IMR-90 (cell line): Measurements from ENCODE around the gene HAO2. TPM values are rescaled to one million over a fixed set of nuclear protein-coding genes. Genes with fewer than 3 reads are reported as not detected.

ENCODE experiments used
- ATAC-seq: fragments of 200-7000 bp; cut with Tn5 transposase; 2 replicates; pipeline ENCODE4 v1.9.1; 2020; ENCODE audit warnings: low read depth, mild to moderate bottlenecking, moderate library complexity
- BruUV-seq: library from RNA; stranded (reverse); fragments of 400-500 nt; replicated peaks from 2 replicates; lab custom pipeline; 2021; lab: Mats Ljungman, UMichigan
- CTCF ChIA-PET: fragments of 300-600 bp; formaldehyde crosslinking; extraction: SDS; loops from one replicate; lab custom pipeline; 2021; ENCODE audit warnings: antibody characterized with exemption; lab: Yijun Ruan, JAX
- POLR2A ChIA-PET: fragments of 300-600 bp; sonication (Branson Sonifier 250); formaldehyde crosslinking; loops from one replicate; lab custom pipeline; 2022; ENCODE audit warnings: antibody characterized with exemption; ENCODE audit not compliant: unreplicated experiment; lab: Charles Lee
- DNase-seq: peaks from one replicate; pipeline ENCODE4 v3.0.0; 2013
- H2AFZ ChIP-seq: replicated peaks from 2 replicates; pipeline ENCODE3; 2013; ENCODE audit warnings: low read length, mild to moderate bottlenecking; ENCODE audit not compliant: poor library complexity
- H2AK5ac ChIP-seq: 2 replicates; pipeline ENCODE4 v1.6.1; 2013; ENCODE audit warnings: low read depth, low read length, inconsistent platforms
- H2AK9ac ChIP-seq: replicated peaks from 2 replicates; pipeline ENCODE3; 2013; ENCODE audit warnings: mild to moderate bottlenecking, low read depth, low read length, moderate library complexity; ENCODE audit not compliant: poor library complexity
- H2BK120ac ChIP-seq: 2 replicates; pipeline ENCODE4 v1.6.1; 2013; ENCODE audit warnings: low read depth, low read length, inconsistent platforms
- H2BK15ac ChIP-seq: 3 replicates; pipeline ENCODE4 v1.6.1; 2013; ENCODE audit warnings: low read depth, low read length, inconsistent platforms
- H2BK20ac ChIP-seq: 2 replicates; pipeline ENCODE4 v1.6.1; 2013; ENCODE audit warnings: low read depth, mild to moderate bottlenecking, inconsistent platforms, low read length, moderate library complexity
- H2BK5ac ChIP-seq: 2 replicates; pipeline ENCODE4 v1.6.1; 2013; ENCODE audit warnings: mild to moderate bottlenecking, low read depth, low read length, inconsistent platforms; ENCODE audit not compliant: poor library complexity, severe bottlenecking
- H3K14ac ChIP-seq: replicated peaks from 2 replicates; pipeline ENCODE4 v1.6.1; 2013; ENCODE audit warnings: low read depth, low read length, inconsistent platforms
- H3K18ac ChIP-seq: 2 replicates; pipeline ENCODE4 v1.6.1; 2013; ENCODE audit warnings: low read depth, low read length, control low read depth
- H3K23ac ChIP-seq: 2 replicates; pipeline ENCODE4 v1.6.1; 2013; ENCODE audit warnings: low read depth, low read length, inconsistent platforms
- H3K27ac ChIP-seq: 2 replicates; pipeline ENCODE4 v1.5.1; 2013; ENCODE audit warnings: mild to moderate bottlenecking, control low read depth, low read length; ENCODE audit not compliant: insufficient read depth
- H3K27me3 ChIP-seq: 2 replicates; pipeline ENCODE4 v1.6.1; 2013; ENCODE audit warnings: low read length; ENCODE audit not compliant: control insufficient read depth, insufficient read depth
- H3K36me3 ChIP-seq: 2 replicates; pipeline ENCODE4 v1.6.1; 2013; ENCODE audit warnings: low read length, mixed read lengths; ENCODE audit not compliant: control insufficient read depth, insufficient read depth
- H3K4ac ChIP-seq: 2 replicates; pipeline ENCODE4 v1.6.1; 2013; ENCODE audit warnings: low read depth, low read length, inconsistent platforms
- H3K4me1 ChIP-seq: 2 replicates; pipeline ENCODE4 v1.6.1; 2013; ENCODE audit warnings: low read length, mixed read lengths; ENCODE audit not compliant: control insufficient read depth, insufficient read depth
- H3K4me2 ChIP-seq: 2 replicates; pipeline ENCODE4 v1.6.1; 2013; ENCODE audit warnings: low read depth, mild to moderate bottlenecking, control low read depth, low read length, moderate library complexity
- H3K4me3 ChIP-seq: 2 replicates; pipeline ENCODE4 v1.5.1; 2013; ENCODE audit warnings: low read depth, mild to moderate bottlenecking, control low read depth, low read length, moderate library complexity; ENCODE audit not compliant: insufficient read depth
- H3K56ac ChIP-seq: 2 replicates; pipeline ENCODE4 v1.6.1; 2013; ENCODE audit warnings: low read length, inconsistent platforms; ENCODE audit not compliant: insufficient read depth; ENCODE audit errors: extremely low read depth
- H3K79me1 ChIP-seq, 2 experiments: 2 replicates each; pipeline ENCODE4 v1.6.1; 2013; ENCODE audit warnings: low read length in 2 of 2, inconsistent platforms in 1 of 2, low read depth in 1 of 2
- H3K9ac ChIP-seq: 2 replicates; pipeline ENCODE4 v1.6.1; 2013; ENCODE audit warnings: low read depth, low read length, control low read depth
- H3K9me1 ChIP-seq: 2 replicates; pipeline ENCODE4 v1.6.1; 2013; ENCODE audit warnings: low read length, inconsistent platforms; ENCODE audit not compliant: insufficient read depth
- H3K9me3 ChIP-seq: 2 replicates; pipeline ENCODE4 v1.6.1; 2013; ENCODE audit warnings: low read length; ENCODE audit not compliant: control insufficient read depth, insufficient read depth
- H4K20me1 ChIP-seq: 2 replicates; pipeline ENCODE4 v1.6.1; 2013; ENCODE audit warnings: low read length, inconsistent platforms; ENCODE audit not compliant: insufficient read depth
- H4K5ac ChIP-seq: 2 replicates; pipeline ENCODE4 v1.6.1; 2013; ENCODE audit warnings: mild to moderate bottlenecking, low read depth, low read length, control low read depth
- H4K8ac ChIP-seq, 2 experiments: 2 replicates each; pipeline ENCODE4 v1.6.1; 2013; ENCODE audit warnings: low read depth in 2 of 2, low read length in 2 of 2, control low read depth in 1 of 2, inconsistent platforms in 1 of 2
- H4K91ac ChIP-seq: 2 replicates; pipeline ENCODE4 v1.6.1; 2013; ENCODE audit warnings: low read depth, low read length, inconsistent platforms; ENCODE audit not compliant: insufficient read depth
- BHLHE40 ChIP-seq: fragments of 150-350 bp; IDR thresholded peaks from 2 replicates; pipeline ENCODE4 v1.6.1; 2016; ENCODE audit warnings: mild to moderate bottlenecking, low read depth, low read length
- CEBPB ChIP-seq: IDR thresholded peaks from 2 replicates; pipeline ENCODE4 v1.6.1; 2012; ENCODE audit warnings: low read depth, low read length, improper control_type of control experiment
- CHD1 ChIP-seq: IDR thresholded peaks from 2 replicates; pipeline ENCODE4 v1.6.1; 2012; ENCODE audit warnings: low read depth, low read length, improper control_type of control experiment
- FOS ChIP-seq: fragments of 150-350 bp; IDR thresholded peaks from 2 replicates; pipeline ENCODE4 v1.6.1; 2016; ENCODE audit warnings: low read depth, low read length
- MAFK ChIP-seq: IDR thresholded peaks from 2 replicates; pipeline ENCODE4 v1.6.1; 2012; ENCODE audit warnings: low read depth, low read length, improper control_type of control experiment
- MAZ ChIP-seq: IDR thresholded peaks from 2 replicates; pipeline ENCODE4 v1.6.1; 2012; ENCODE audit warnings: low read depth, mild to moderate bottlenecking, low read length, improper control_type of control experiment, moderate library complexity, borderline replicate concordance
- MXI1 ChIP-seq: IDR thresholded peaks from 2 replicates; pipeline ENCODE4 v1.6.1; 2012; ENCODE audit warnings: low read depth, mild to moderate bottlenecking, low read length, moderate library complexity, borderline replicate concordance
- POLR2A ChIP-seq: IDR thresholded peaks from 2 replicates; pipeline ENCODE4 v1.6.1; 2012; ENCODE audit warnings: mild to moderate bottlenecking, low read depth, low read length
- RAD21 ChIP-seq: IDR thresholded peaks from 2 replicates; pipeline ENCODE4 v1.6.1; 2012; ENCODE audit warnings: low read length, improper control_type of control experiment
- RCOR1 ChIP-seq: IDR thresholded peaks from 2 replicates; pipeline ENCODE4 v1.6.1; 2012; ENCODE audit warnings: mild to moderate bottlenecking, low read length, improper control_type of control experiment; ENCODE audit not compliant: insufficient replicate concordance
- RFX5 ChIP-seq: IDR thresholded peaks from 2 replicates; pipeline ENCODE4 v1.8.0; 2012; ENCODE audit warnings: low read depth, mild to moderate bottlenecking, low read length, moderate library complexity
- SMC3 ChIP-seq: fragments of 150-350 bp; IDR thresholded peaks from 2 replicates; pipeline ENCODE4 v1.6.1; 2016; ENCODE audit warnings: low read depth, mild to moderate bottlenecking, antibody characterized with exemption, low read length, moderate library complexity
- WGBS, 2 experiments: methylation state at CpG; one replicate each; pipeline versions ENCODE4 v1.1.5 to v1.1.7; 2013; ENCODE audit warnings: missing lambda C conversion rate in 2 of 2; ENCODE audit not compliant: insufficient read length in 1 of 2; ENCODE audit errors: extremely low coverage in 2 of 2; 5-methylcytosine and 5-hydroxymethylcytosine counted together
- dilution Hi-C: fragments of 300-500 bp; cut with HindIII; formaldehyde crosslinking; loops from one replicate; pipeline ENCODE4 v1.14.3; 2018; ENCODE audit warnings: low sequenced_read_pairs; ENCODE audit not compliant: unreplicated experiment
- in situ Hi-C: fragments of 300-500 bp; cut with MboI; formaldehyde crosslinking; loops from 3 replicates; pipeline ENCODE4 v1.14.3; 2019; ENCODE audit warnings: low sequenced_read_pairs, inconsistent platforms, mixed read lengths
- intact Hi-C: fragments of 100-400 bp; cut with micrococcal nuclease; formaldehyde crosslinking; loops from 2 replicates; pipeline ENCODE4 v1.10.0; 2022
- polyA plus RNA-seq, 3 experiments: library from polyadenylated mRNA; depleted of rRNA; stranded (reverse); fragments of >200 nt; gene quantifications; 2 replicates each; pipeline ENCODE4 v1.2.3, GENCODE V29; 2012; ENCODE audit warnings: low replicate concordance in 1 of 3
- total RNA-seq: library from RNA; depleted of rRNA; stranded (reverse); fragments of >200 nt; gene quantifications from 2 replicates; pipeline ENCODE4 v1.2.3, GENCODE V29; 2012
- TF ChIP-seq, protein P1 (sequence below): fragments of 150-350 bp; IDR thresholded peaks from 2 replicates; pipeline ENCODE4 v1.6.1; 2017; ENCODE audit warnings: mild to moderate bottlenecking, antibody characterized with exemption, low read length, low read depth
- TF ChIP-seq, protein P2 (sequence below): fragments of 150-350 bp; IDR thresholded peaks from 2 replicates; pipeline ENCODE4 v1.6.1; 2016; ENCODE audit warnings: low read depth, mild to moderate bottlenecking, low read length, moderate library complexity, borderline replicate concordance

The HAO2 gene
- total and polyA plus RNA-seq, 2 of the 4 experiments (the other 2 are of a cell fraction), result not detected

DNA sequence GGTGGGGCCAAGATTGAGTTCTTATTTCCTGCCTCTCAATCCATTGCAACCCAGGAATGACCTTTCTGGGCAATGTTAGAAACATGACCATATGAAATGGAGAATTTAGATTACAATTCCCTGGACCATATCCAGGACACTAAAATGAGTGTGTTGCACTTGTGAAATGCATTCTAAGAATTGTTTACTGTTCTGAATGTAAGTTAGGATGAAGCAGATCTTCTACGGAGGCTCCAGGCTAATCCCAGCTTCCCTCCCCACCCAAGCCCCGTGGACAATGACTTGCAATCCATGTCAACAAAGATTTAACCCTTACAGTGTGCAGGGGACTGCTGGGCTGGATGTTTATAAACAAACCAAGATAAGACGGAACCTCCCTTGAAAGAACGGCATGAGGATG, 31.7 kb upstream of the HAO2 start:
- dilution Hi-C loops (no loop called here), in situ Hi-C loops (no loop called here), intact Hi-C loops (no loop called here)
- DNase-seq (no peak), ATAC-seq (no peak)
- no peak overlapping the region for H3K4ac ChIP-seq
- H3K4me1 ChIP-seq, result no peaks in the 10 kb centered on the region
- no peak overlapping the region for H2BK15ac ChIP-seq
- CTCF ChIA-PET, result no interaction called here
- no peaks in the 10 kb centered on the region for H3K36me3 ChIP-seq
- H3K23ac ChIP-seq, result no peak overlapping the region
- no CpG with 5 or more reads among the region's 4 CpGs for WGBS, 2 experiments
- no peak overlapping the region for H3K27ac ChIP-seq
- no peak overlapping the region for H3K4me3 ChIP-seq
- no peak overlapping the region for H3K9ac ChIP-seq
- no peak overlapping the region for H2AFZ ChIP-seq
- no peak overlapping the region for H2BK20ac ChIP-seq
- H4K20me1 ChIP-seq, result no peaks in the 10 kb centered on the region
- H2AK5ac ChIP-seq, result no peak overlapping the region
- H4K8ac ChIP-seq, result no peak overlapping the region
- no peak overlapping the region for H3K14ac ChIP-seq
- no peaks in the 10 kb centered on the region for H3K79me1 ChIP-seq
- H3K27me3 ChIP-seq, result no peaks in the 10 kb centered on the region; the same call in 1 of the 2 replicates
- no TSS peak for BruUV-seq
- H2BK120ac ChIP-seq, result no peak overlapping the region
- no peak overlapping the region for H3K56ac ChIP-seq
- no peak overlapping the region for H2BK5ac ChIP-seq
- POLR2A ChIA-PET, result no interaction called here
- no peak for TF ChIP-seq CEBPB
- TF ChIP-seq MAFK, result no peak
- no peak for TF ChIP-seq POLR2A
- TF ChIP-seq, protein P1, sequence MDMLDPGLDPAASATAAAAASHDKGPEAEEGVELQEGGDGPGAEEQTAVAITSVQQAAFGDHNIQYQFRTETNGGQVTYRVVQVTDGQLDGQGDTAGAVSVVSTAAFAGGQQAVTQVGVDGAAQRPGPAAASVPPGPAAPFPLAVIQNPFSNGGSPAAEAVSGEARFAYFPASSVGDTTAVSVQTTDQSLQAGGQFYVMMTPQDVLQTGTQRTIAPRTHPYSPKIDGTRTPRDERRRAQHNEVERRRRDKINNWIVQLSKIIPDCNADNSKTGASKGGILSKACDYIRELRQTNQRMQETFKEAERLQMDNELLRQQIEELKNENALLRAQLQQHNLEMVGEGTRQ, result no peak
- TF ChIP-seq RCOR1, result no peak
- TF ChIP-seq SMC3, result no peak
- TF ChIP-seq, protein P2, sequence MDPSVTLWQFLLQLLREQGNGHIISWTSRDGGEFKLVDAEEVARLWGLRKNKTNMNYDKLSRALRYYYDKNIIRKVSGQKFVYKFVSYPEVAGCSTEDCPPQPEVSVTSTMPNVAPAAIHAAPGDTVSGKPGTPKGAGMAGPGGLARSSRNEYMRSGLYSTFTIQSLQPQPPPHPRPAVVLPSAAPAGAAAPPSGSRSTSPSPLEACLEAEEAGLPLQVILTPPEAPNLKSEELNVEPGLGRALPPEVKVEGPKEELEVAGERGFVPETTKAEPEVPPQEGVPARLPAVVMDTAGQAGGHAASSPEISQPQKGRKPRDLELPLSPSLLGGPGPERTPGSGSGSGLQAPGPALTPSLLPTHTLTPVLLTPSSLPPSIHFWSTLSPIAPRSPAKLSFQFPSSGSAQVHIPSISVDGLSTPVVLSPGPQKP, result no peak
- no peak for TF ChIP-seq MAZ
- no peak for TF ChIP-seq CHD1
- no peak for TF ChIP-seq RAD21
- TF ChIP-seq FOS, result no peak
- no peak for TF ChIP-seq BHLHE40
- no peak for TF ChIP-seq MXI1
- TF ChIP-seq RFX5, result no peak
- no peak overlapping the region for H2AK9ac ChIP-seq
- no peak overlapping the region for H4K91ac ChIP-seq
- H3K9me3 ChIP-seq, result no peaks in the 10 kb centered on the region
- H3K9me1 ChIP-seq, result no peaks in the 10 kb centered on the region
- no peak overlapping the region for H3K4me2 ChIP-seq
- H4K5ac ChIP-seq, result no peak overlapping the region
- no peak overlapping the region for H3K18ac ChIP-seq
